HG02970 (cell line): ENCODE data around the gene NTRK2.

Source experiments
- ATAC-seq: cut with Tn5 transposase; IDR thresholded peaks from one replicate; pipeline ENCODE4 v1.9.1; 2021; ENCODE audit warnings: mild to moderate bottlenecking, moderate library complexity, moderate number of reproducible peaks; ENCODE audit not compliant: unreplicated experiment, low FRiP score

The NTRK2 gene

DNA sequence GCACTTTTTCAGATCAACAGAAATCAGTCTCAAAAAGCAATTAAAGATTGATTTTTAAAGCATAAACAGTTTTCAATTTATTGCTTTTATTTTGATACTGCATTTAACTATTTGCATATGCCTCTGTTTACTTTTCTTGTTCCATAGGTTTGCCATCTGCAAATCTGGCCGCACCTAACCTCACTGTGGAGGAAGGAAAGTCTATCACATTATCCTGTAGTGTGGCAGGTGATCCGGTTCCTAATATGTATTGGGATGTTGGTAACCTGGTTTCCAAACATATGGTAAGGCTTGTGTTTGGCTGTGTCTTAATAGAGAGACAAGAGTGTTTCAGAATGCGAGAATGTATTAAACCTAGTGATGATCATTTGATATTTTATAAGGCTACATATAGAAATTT, 53.9 kb downstream of the NTRK2 start:
- no peak for ATAC-seq

DNA sequence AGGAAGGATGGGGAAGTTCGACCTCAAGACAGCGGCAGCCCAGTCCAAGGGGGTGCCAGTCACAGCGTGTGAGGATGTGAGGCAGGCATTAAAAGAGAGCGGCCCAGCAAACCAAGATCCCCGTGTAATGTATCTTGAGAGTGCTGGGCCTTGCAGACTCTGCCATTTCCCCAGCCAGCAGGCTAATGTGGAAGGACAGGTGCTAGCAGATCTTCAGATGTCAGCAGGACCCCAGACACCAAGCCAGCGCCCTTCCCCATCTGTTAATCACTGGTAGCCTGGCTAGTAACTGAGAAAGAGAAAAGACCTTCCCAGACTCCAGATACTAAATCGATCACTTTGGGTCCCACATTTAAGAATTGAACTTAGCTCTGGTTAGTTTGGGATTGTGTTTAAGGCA, 62.2 kb downstream of the NTRK2 start:
- ATAC-seq: no peak

DNA sequence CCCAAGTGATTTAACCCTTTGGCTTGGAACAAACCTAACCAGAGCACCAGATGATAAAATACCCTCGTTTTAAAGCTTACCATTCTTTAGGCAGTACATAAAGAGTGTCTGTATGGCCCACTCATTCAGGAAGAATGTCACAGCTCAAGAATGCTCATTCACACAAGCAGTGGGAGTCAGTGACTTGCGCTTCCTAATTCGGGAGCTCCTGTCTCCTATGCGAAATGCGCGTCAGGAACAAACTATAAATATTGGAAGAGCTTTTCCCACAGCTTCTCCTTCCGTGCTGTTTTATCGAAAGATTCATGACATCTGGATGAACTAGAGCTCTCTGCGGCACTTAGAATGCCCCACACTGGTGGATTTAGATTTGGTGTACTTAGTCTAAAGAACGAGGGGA, 66.6 kb downstream of the NTRK2 start:
- no peak for ATAC-seq

DNA sequence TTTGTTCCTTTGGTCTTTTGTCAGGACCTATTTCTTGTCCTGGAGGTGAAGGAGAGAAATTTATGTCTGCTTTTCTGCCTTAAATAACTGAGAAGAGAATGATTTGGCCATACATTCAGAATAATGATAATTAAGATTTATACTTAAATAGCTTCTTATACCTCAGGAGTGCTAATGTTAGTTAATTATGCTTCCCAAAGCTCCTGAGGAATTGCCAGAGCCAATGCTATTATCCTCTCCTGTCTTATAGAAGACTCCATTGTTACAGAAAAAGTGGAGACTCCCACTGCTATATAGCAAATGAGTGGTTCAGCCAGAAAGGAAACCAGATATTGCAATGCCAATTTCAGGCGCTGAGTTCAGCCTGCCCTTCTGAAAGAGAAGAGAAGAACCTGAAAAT, 67.0 kb downstream of the NTRK2 start:
- ATAC-seq: no peak

DNA sequence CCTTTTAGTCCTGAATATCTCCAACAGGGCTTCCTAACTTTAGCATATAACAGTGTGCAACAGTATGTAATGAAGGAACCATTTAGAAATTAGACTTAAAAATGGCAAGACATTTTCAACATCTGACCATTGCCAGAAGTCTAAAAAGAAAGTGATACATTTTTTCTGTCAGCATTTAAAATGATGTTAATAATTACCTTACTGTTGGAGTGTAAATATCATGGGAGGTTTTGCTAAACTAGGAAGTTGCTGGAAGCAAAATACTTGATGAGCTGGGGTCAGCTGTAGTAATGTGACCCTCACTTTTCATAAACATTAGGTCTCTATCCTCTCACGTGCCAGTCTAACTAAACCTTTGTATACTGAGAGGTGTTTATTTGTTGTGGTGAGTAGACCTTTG, 68.8 kb downstream of the NTRK2 start:
- ATAC-seq: no peak

DNA sequence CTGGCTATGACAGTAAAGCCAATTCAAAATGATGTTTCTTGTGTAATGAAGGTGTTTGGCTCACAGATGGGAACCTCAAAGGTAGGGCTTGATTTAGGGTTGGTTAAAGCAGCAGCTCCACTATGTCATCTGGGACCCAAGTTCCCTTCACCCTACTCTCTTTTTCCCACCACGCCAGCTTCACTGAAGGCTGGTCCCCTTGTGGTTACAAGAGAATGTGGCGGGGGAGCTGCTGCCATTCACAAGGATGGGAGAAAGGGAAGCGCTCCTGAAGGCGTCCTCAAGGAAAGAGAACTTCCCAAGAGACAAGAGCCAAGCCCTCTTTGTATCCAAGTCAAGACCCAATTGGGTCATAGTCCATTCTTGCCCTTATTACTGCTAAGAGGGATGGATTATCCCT, 72.7 kb downstream of the NTRK2 start:
- no peak for ATAC-seq

DNA sequence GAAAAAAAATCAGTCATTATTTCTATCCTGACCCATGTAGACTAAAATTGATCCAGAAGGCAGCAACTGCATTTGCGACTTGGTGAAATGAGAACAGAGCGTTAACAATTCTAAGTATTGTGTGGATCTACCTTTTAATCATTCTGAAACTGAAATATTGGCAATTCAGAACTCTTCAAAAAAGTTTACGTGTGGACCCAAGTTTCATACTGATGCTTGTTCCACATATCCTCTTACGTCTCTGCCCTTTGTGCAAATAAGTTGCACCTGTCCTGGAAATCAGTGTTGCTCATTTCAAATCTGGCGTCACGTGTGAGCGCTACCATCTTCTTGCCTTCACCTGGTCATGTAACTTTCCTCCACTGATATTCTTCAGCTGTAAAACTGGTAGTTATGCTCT, 74.7 kb downstream of the NTRK2 start:
- no peak for ATAC-seq

DNA sequence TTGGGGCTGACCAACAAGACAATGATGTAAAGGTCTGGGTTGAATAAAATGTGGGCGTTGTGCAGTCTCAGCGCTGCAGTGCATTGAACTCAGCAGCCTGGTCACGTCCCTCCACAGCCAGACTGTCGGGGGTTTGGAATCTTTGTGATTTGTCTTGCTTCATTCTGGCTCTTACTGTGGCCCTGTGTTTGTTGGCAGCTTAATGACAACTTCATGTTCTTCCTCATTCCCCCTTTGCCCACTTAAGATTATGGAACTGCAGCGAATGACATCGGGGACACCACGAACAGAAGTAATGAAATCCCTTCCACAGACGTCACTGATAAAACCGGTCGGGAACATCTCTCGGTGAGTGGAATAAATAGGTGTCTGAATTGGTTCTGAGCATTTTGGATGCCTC, 75.2 kb downstream of the NTRK2 start:
- no peak for ATAC-seq

DNA sequence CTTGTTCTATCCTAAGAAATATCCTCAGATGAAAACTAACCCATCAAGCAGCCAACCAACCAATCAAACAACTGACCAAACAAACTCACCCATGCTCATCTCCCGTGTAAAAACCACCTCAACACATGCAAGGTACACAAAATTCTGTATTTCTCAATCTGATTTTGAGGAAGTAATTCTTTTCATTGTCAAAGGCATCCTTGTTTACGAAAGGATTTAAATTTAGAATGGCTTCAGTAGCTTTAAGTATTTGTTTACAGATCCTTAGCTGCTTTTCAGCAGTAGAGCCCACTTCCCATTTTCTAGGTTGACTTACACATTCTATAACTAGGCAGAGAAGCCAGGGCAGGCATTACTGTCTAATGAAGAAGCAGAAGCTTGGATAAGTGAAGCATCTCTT, 78.6 kb downstream of the NTRK2 start:
- no peak for ATAC-seq

DNA sequence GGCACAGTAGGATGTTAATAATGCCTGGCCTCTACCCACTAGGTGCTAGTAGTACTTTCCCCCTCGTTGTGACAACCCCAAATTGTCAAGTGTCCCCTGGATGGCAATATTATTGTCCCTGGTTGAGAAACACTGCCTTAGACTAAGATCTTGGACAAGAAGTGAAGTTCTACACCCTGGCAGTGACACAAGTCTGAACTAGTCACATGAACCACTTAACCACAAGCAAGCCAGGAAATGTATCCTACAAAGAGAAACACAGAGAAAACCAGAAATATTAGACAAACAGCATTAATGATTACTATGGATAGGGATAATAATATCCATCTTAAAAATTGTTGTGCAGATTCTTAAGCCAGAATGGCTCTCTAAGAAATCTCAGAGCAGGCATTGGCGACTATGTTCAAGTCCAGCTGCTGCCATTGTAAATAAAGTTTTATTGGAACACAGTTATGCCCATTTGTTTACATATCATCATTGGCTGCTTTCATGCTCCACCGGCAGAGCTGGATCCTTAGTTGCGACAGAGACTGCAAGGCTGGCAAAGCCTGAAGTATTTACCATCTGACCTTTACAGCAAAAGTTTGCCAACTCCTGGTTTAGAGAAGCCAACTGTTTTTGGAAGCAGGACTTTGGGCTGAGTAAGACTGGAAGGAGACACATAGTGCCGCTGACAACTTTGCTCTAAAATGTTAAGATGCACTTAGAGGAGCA, 80.8 kb downstream of the NTRK2 start:
- no peak for ATAC-seq

DNA sequence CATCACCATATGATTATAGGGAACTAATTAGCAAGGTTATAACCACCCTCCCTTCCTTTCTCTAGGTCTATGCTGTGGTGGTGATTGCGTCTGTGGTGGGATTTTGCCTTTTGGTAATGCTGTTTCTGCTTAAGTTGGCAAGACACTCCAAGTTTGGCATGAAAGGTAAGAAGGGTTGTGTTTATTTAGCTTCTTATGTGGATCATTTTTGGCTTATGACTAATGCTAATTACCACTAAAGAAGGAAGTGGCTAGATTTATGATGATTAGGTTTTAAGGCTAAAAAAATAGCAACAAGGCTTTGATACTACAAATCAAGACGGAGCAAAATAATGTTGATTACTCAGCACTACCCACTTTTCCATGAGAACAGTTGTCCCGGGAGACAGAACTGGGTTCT, 82.4 kb downstream of the NTRK2 start:
- ATAC-seq: no peak

DNA sequence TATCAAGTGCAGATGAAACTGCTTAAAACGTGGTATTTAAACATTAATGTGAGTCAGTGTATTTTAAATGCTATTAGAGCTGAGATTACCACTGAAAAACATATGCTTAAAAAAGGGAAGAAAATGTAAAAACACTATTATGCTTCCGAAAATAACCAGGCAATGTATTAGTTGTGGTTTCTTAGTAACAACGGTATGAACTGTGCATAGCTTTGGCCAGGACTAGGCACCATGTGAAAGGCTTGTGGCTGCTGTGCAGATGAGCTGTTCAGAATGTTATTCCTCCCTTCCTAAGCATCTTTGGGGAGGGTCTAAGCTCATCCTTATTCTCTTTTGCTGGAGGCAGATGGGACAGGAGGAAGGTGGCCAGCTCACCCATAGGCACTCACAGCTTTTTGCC, 84.9 kb downstream of the NTRK2 start:
- no peak for ATAC-seq

DNA sequence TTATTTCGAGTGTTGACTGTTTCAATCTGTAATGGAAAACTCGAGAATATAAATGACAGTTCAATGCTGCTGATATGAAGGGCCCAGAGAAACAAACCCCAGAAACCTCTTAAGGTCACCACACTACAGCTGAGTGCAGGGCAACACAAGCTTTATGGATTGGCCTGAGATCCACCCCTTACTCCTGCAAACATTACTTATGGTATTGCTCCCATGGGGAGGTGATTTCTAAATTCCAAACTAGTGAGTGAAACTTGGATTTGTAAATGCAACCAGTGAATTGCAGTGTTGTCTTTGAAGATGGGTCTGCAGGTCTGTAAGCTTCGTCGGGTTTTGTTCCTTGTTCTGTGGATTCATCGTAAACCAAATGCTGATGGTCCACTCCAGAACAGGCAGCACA, 85.4 kb downstream of the NTRK2 start:
- no peak for ATAC-seq

DNA sequence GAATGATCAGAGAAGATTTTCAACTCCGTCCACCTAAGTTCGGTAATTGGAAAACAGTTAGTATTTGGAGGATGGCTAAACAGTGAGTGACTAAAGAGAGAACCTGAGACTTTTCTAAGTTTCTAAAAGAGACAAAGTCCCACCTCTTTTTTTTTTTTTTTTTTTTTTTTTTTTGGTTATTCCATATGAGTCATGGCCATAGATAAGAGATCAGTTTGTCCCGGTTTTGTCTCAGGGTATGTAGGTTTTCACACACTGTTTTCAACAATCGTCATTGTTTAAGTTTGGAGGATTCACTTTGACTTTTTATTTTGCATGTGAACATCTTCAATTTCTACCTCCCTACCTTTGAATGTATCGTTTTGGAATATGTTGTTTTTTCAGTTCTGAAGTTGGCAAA, 85.9 kb downstream of the NTRK2 start:
- no peak for ATAC-seq

DNA sequence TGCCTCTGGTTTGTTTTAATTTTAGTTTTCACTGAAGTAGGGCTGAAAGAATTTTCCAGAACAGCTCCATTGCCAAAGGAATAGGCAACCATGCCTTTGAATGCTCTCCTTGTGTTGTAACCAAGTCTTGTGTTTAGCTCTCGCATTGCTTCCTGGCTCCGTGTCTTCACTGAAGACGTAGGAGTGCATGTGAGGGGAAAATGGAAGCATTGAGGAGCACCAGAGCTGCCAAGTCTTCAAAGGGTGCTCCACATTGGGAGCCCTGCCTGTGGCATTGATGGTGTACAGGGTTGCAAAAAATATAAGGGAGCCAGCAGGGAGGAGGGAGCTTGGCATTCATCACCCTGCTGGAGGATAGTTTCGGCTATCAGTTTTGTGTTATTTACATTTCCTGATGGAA, 86.6 kb downstream of the NTRK2 start:
- ATAC-seq: no peak

DNA sequence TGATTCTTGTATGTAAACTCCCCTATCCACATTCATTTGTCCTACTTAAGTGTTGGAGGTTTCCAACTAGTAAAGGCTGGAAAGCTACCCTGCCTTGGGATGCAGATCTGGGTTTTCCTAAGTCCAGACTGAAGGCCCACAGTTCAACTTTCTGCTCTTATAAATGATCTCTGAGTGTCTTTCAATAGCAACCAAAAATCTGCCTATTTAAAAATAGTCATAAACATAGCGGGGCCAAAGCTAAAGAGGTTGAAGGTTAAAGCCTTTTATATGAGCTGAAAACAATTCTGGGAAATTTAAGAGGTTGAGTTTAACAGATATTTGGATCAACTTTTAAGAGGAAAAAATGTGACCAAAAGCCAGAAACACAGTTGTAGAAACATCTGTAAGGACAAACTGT, 87.2 kb downstream of the NTRK2 start:
- no peak for ATAC-seq

DNA sequence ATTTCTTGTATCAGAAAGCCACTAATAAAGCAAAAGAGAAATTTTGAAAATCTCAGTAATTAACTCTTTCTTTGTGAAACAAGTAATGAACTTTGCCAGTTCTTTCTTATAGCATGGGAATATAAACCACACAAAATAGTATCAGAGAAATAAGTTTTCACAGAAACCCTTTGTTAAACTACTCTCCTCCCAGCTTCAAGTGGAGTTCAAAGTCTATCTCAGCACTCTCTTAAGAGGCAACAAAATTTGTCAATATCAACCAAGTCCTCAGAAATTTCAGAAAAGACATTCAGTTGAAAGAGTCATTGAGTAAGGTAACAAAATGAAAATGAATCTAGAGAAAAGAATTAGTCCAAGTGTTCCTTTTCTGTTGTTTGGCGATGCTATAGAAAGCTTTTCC, 89.3 kb downstream of the NTRK2 start:
- no peak for ATAC-seq

DNA sequence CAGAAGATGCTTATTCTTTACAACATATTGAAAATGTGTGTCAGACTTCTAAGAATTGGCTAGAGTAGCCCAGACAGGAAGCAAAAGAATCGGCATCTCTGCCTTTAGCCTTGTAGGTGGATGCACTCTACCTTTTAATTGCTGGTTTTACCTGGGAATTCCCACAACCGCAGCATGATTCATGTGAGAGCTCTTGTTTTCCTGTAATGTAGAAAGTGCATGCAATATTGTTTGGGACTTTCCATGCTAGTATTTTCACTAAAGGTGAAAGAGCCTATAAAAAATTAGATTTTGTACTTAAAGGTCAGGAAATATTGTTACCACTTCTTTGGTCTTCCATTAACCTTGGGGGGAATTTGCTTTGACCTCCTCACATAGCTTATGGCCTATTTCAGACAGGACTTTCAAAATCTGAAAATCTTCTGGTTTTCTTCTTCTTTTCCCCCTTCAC, 89.8 kb downstream of the NTRK2 start:
- no peak for ATAC-seq

DNA sequence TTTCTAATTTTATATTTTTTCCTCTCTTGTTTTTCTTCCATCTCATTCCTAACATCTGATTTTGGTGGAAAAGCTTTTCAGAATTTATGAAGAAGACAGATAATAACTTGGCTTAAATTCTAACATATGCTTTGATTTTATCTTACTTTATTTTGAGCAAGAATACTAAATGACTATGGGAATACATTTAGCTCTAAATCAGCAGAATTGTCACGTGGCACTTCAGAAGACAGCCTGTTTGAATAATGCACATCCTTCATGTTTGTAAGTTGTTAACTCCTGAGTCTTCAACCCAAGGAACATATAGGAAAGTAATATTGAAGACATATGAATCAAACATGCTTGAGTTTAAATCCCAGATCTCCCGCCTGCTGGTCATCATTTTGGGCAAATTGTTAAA, 90.3 kb downstream of the NTRK2 start:
- no peak for ATAC-seq

DNA sequence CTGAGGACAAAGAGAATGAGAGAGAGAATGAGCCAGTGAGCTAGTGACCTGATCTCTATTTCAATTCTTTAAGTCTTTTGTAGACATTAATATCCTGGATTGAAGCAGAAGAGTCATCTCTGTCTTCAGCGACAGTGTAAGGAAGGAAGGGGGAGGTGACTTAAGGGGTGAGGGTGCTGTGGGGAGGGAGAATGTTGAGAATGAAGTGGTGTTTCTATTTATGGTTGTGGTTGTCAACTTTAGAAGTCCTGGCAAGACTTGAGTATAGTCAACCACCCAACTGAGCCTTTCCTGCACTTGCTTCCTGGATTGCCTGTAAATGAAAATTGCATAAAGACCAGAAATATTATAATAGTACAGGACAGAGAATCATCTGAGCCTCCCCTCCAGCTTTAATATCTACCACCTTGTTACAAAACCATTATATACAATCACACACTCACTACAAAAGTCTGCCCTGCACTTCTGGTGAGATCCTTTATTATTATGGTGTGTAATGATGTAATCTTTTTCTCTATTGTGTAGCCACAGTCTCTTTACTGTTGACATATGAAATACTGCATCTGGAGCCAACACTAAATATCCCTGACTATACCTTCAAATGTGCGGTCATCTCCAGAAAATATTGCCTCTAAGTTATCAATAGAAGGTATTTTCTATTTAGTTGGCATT, 91.7 kb downstream of the NTRK2 start:
- no peak for ATAC-seq

DNA sequence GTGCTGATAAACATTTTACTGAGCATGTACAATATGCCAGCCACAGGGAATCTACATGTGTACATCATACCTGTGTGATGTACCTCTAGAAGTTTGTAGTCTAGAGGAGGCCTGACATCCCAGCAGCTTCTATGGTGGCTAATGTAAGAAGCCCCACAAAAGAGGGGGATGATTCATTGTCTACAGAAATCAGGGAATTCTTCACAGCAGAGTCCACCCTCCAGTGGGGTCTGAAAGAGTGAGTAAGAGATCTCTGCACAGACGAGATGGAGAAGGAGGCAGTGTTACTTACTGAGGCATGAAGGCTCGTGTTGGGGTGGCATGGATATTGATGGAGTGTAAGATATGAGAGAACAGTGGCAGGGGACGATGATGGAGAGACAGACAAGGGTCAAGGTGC, 103.0 kb downstream of the NTRK2 start:
- ATAC-seq: no peak

DNA sequence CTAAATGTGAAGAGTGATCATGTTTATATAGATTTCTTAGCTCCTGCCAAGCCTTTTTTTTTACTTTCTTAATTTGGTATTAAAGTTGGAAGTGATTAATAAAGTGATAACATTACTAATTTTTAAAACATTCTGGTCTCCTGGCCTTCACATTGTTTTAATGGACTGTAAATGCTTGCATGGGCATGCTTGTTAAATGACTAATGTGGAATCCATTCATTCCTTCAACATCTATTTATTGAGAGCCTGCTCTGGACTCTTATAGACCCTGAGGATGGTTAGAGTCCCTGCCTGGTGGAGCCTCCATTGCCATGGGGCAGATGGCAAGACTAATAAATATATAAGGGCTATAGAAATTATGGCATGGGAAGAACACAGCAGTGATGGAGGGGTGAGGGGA, 103.5 kb downstream of the NTRK2 start:
- no peak for ATAC-seq
